Loucy (cell line): ENCODE results near the gene METAP1D.

Source experiments
- CTCF ChIP-seq: fragments of 200-600 bp; sonication (generic); conservative IDR thresholded peaks from 2 replicates; pipeline ENCODE4 v1.5.1; 2014; ENCODE audit warnings: mild to moderate bottlenecking, antibody characterized with exemption, low read length
- EZH2phosphoT487 ChIP-seq: fragments of 200-600 bp; IDR thresholded peaks from 2 replicates; pipeline ENCODE4 v1.6.1; 2018; ENCODE audit warnings: antibody characterized with exemption, mild to moderate bottlenecking, moderate library complexity, borderline replicate concordance

GRCh38 chr2:171986778-171987177 lies 13.0 kb upstream of the METAP1D start:
- TF ChIP-seq CTCF (no peak), EZH2phosphoT487 (no peak)
